Liver (tissue), 3 donors: Measurements from ENCODE around the gene TPPP3.

Experiments
- ATF3 ChIP-seq: IDR thresholded peaks from 2 replicates; pipeline ENCODE4 v1.6.1; 2016; ENCODE audit warnings: antibody characterized with exemption
- CTCF ChIP-seq: fragments of 150-350 bp; IDR thresholded peaks from 2 replicates; pipeline ENCODE4 v1.5.1; 2017; ENCODE audit warnings: improper control_type of control experiment, low read depth, low read length; ENCODE audit not compliant: missing input control
- JUND ChIP-seq, 2 donors: IDR thresholded peaks; 2 replicates each; pipeline ENCODE4 v1.6.1; 2016; ENCODE audit warnings: antibody characterized with exemption in 2 of 2
- MAX ChIP-seq: IDR thresholded peaks from 2 replicates; pipeline ENCODE4 v1.6.1; 2016; ENCODE audit warnings: antibody characterized with exemption
- RAD21 ChIP-seq, 2 donors: IDR thresholded peaks; 2 replicates each; pipeline ENCODE4 v1.6.1; 2016; ENCODE audit warnings: antibody characterized with exemption in 2 of 2, mild to moderate bottlenecking in 2 of 2
- REST ChIP-seq: IDR thresholded peaks from 2 replicates; pipeline ENCODE4 v1.6.1; 2016; ENCODE audit warnings: antibody characterized with exemption, mild to moderate bottlenecking
- YY1 ChIP-seq: IDR thresholded peaks from 2 replicates; pipeline ENCODE4 v1.6.1; 2016; ENCODE audit warnings: antibody characterized with exemption, mild to moderate bottlenecking
- TF ChIP-seq, protein P1 (sequence below): IDR thresholded peaks from 2 replicates; pipeline ENCODE4 v1.6.1; 2016; ENCODE audit warnings: antibody characterized with exemption
- donor health status: healthy.
- donor health status: healthy.

GRCh38 chr16:67406111-67406971 lies 13.0 kb upstream of the TPPP3 start:
- no peak for TF ChIP-seq REST
- no peak for TF ChIP-seq CTCF
- no peak for TF ChIP-seq RAD21 (IDR thresholded peaks at IDR 0.05)
- no peak for TF ChIP-seq JUND (IDR thresholded peaks at IDR 0.05)
- no peak for TF ChIP-seq YY1
- no peak for TF ChIP-seq ATF3
- TF ChIP-seq, protein P1, sequence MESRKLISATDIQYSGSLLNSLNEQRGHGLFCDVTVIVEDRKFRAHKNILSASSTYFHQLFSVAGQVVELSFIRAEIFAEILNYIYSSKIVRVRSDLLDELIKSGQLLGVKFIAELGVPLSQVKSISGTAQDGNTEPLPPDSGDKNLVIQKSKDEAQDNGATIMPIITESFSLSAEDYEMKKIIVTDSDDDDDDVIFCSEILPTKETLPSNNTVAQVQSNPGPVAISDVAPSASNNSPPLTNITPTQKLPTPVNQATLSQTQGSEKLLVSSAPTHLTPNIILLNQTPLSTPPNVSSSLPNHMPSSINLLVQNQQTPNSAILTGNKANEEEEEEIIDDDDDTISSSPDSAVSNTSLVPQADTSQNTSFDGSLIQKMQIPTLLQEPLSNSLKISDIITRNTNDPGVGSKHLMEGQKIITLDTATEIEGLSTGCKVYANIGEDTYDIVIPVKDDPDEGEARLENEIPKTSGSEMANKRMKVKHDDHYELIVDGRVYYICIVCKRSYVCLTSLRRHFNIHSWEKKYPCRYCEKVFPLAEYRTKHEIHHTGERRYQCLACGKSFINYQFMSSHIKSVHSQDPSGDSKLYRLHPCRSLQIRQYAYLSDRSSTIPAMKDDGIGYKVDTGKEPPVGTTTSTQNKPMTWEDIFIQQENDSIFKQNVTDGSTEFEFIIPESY: no peak
- TF ChIP-seq MAX: no peak
